HUES48 (cell line): ENCODE data around the gene BANK1.

ENCODE experiments used
- H3K27ac ChIP-seq: one replicate; pipeline ENCODE4 v1.7.0; 2013; ENCODE audit warnings: low read depth, low read length, inconsistent platforms
- H3K27me3 ChIP-seq: 2 replicates; pipeline ENCODE4 v1.6.1; 2013; ENCODE audit warnings: mild to moderate bottlenecking, low read length; ENCODE audit not compliant: control insufficient read depth, insufficient read depth
- H3K36me3 ChIP-seq: 2 replicates; pipeline ENCODE4 v1.6.1; 2013; ENCODE audit warnings: low read length; ENCODE audit not compliant: control insufficient read depth, insufficient read depth
- H3K4me1 ChIP-seq: 2 replicates; pipeline ENCODE4 v1.6.1; 2013; ENCODE audit warnings: mild to moderate bottlenecking, low read length; ENCODE audit not compliant: control insufficient read depth, insufficient read depth
- H3K4me3 ChIP-seq: 2 replicates; pipeline ENCODE4 v1.5.1; 2013; ENCODE audit warnings: mild to moderate bottlenecking, low read depth, low read length
- H3K9ac ChIP-seq: 2 replicates; pipeline ENCODE4 v1.6.1; 2013; ENCODE audit warnings: mild to moderate bottlenecking, low read depth, low read length, moderate library complexity
- H3K9me3 ChIP-seq: 2 replicates; pipeline ENCODE4 v1.6.1; 2013; ENCODE audit warnings: low read length; ENCODE audit not compliant: control insufficient read depth, insufficient read depth

Gene BANK1

DNA sequence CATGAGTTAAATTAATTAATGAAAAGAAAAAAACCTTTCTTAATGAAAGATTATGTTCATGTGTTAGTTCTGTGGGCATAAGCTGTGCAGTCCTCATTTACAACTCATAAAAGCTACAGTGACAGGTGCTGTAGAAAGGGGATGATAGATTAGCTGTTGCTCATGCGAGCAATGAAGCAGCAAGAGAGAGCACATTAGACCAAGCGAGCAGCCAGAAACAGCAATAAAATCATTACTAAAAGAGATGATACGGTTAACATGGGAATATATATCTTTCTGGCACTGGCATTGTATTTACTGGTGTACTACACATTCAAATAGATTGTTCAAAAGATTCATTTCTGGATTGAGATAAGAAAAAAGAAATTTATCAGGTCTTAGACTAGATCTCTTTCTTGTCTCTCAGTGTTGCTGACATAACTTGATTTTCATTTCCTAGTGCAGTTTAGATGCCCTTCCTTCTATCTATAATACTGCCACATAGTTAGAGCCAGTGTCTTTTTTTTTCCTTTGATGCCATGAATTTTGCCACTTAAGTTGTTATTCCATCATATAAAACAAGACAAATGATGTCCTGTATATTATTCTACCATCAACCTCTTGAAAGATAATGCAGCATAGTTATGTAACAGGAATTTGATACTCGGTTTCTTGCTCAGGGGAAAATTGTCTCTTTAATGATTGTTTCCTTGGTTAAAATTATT is 164.6 kb downstream of the BANK1 start:
- H3K9ac ChIP-seq: peak overlapping the region; percentile 28; the same call in 1 of the 2 replicates
- no peaks in the 10 kb centered on the region for H3K36me3 ChIP-seq
- H3K4me3 ChIP-seq: no peak overlapping the region
- no peaks in the 10 kb centered on the region for H3K9me3 ChIP-seq
- peaks cover 29% of the 10 kb centered on the region for H3K4me1 ChIP-seq
- H3K27ac ChIP-seq: no peak overlapping the region
- no peaks in the 10 kb centered on the region for H3K27me3 ChIP-seq

DNA sequence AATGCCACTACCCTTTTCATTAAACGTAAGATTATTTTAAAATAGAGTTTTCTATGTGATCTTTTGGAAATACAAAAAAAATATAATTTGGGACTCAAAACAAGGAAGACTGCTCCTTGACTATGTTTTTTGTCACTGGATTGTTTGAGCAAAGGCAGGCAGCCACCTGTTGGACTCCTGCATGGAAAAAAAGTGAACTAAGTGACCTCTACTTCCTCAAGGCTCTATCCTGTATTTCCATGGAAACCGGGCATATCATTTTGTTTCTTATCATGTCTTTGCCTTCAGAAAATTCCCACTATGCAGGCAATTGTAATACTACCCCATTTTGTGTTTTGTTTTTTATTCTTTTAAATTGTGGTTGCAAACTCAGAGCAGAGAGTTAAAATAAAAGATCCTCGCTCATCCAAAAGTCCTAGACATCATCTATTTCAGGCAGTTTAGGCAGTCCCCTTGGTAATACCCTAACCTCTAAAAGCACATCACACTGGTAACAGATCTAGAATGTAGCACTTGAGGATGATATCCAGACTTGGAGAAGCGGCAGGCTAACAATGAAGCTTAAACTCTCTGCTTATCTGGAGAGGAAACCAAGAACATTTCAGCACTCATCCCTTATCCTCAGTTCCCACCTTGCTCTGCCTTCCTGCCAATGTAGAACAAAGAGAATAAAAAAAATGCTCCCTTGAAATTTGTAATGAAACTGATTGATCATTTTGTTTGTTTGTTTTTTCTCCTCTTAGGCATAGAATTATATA is 165.7 kb downstream of the BANK1 start:
- Histone ChIP-seq H3K9me3 (no peaks in the 10 kb centered on the region), H3K4me3 (no peak overlapping the region), H3K27me3 (no peaks in the 10 kb centered on the region), H3K9ac (no peak overlapping the region), H3K4me1 (peaks cover 18% of the 10 kb centered on the region), H3K36me3 (no peaks in the 10 kb centered on the region), H3K27ac (no peak overlapping the region)

DNA sequence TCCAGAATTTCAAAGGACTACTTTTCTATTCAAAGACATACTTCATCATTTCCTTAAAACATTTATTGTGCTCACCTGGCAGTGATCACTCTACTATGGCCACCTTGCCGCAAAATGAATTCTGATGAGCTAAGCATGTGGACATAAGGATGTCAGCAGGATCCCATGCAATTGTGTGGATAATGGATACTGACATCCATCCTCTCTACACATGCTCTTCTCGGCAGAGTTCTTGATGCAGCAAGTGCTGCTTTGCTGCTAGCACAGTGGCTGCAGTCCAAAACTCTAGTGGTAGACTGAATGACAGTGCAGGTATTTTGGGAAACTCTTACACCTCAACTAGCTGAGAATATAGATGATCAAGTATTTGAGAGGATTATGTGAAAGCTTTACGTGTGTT is 168.0 kb downstream of the BANK1 start:
- Histone ChIP-seq H3K27ac (no peak overlapping the region), H3K9me3 (no peaks in the 10 kb centered on the region), H3K4me1 (peaks cover 12% of the 10 kb centered on the region), H3K9ac (no peak overlapping the region), H3K4me3 (no peak overlapping the region), H3K27me3 (no peaks in the 10 kb centered on the region), H3K36me3 (no peaks in the 10 kb centered on the region)

DNA sequence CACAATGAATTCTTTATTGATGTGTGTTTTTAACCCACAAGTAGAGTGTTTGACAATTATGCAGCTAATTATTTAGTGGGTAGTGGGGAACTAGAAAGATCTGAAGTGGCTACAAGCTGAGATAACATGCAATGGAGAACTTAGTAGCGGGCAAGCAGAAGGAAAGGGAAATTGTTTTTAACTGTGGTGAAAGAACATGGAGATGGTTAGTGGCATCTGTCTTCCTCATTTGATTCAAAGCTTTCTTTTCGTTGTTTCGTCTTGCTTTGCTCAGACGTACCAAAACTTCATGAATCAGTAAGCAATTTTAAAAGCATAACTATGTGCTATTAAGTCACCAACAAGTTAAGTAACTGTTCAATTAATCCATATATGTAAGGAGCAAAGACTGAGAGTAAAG is 169.9 kb downstream of the BANK1 start:
- Histone ChIP-seq H3K27ac (no peak overlapping the region), H3K4me1 (no peaks in the 10 kb centered on the region), H3K36me3 (no peaks in the 10 kb centered on the region), H3K27me3 (no peaks in the 10 kb centered on the region), H3K9me3 (no peaks in the 10 kb centered on the region), H3K9ac (no peak overlapping the region), H3K4me3 (no peak overlapping the region)

DNA sequence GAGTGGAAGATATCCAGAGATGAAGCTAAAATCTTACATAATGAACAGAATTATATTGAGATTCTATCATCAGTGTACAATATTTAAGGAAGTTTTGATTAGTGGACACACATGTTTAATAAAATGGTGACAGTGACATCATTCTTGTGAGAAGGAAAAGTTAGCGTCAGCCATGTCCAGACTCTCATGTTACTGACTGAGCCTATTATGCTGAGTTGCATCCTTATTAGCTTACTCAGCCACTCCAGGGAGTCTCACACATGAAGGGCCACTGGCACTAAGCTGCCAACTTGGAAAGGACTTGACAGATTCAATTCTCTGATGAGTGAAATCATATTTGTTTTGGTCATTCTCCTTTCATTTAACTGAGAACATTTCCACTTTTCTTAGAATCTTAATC is 170.6 kb downstream of the BANK1 start:
- H3K27me3 ChIP-seq: no peaks in the 10 kb centered on the region
- no peak overlapping the region for H3K4me3 ChIP-seq
- H3K36me3 ChIP-seq: no peaks in the 10 kb centered on the region
- H3K27ac ChIP-seq: no peak overlapping the region
- H3K9ac ChIP-seq: no peak overlapping the region
- H3K4me1 ChIP-seq: no peaks in the 10 kb centered on the region
- H3K9me3 ChIP-seq: no peaks in the 10 kb centered on the region

DNA sequence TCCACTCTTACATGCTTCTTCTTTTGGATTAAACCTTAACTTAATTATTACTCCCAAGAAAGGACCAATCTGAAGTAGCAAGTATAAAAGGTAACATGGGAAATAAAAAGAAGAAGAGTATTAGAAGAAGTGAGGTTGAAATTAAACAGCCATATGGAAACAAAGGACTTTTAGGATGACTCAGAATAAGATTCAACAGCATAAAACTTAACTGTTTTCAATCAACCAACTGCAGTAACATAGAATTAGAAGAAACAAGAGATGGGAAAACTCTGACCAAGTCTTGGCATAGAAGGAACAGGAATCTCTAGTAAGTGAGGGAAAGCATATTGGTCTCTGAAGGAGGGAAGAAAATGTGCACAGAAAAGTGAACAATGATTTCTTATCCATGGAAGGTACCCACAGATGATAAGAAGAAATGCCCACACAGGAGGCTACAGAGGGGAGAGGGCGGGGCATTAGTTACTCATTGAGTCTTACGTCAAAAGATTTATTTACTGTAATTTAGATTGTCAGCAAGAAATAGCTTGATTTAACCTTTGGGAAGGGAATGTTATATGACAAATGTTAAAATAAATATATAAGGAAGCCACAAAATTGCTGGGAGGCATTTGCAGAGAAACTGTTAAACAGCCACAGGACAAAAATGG is 177.3 kb downstream of the BANK1 start:
- Histone ChIP-seq H3K9me3 (no peaks in the 10 kb centered on the region), H3K36me3 (no peaks in the 10 kb centered on the region), H3K27ac (no peak overlapping the region), H3K4me1 (peaks cover 9% of the 10 kb centered on the region; the same call in 1 of the 2 replicates), H3K4me3 (no peak overlapping the region), H3K27me3 (no peaks in the 10 kb centered on the region), H3K9ac (no peak overlapping the region)

DNA sequence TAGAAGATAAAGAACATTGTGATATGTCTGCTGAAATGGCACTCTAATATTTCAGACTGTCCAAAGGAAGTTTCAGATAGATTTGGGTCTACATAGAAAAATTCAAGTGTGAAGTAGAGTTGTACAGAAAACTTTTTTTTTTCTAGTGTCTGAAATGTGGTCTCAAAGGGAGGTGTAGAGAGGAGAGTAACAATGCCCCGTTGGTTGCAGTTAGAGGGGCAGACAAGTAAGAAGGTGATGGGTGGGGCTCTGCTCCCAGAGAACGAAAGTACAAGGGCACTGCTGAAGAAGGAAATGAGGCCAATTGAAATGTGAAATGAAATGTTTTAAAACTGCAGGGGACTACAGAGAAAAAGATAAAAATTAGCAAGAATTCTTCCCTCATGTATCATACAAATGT is 177.8 kb downstream of the BANK1 start:
- H3K27ac ChIP-seq: no peak overlapping the region
- no peak overlapping the region for H3K9ac ChIP-seq
- H3K27me3 ChIP-seq: no peaks in the 10 kb centered on the region
- H3K9me3 ChIP-seq: no peaks in the 10 kb centered on the region
- H3K4me3 ChIP-seq: no peak overlapping the region
- H3K4me1 ChIP-seq: peaks cover 9% of the 10 kb centered on the region; the same call in 1 of the 2 replicates
- H3K36me3 ChIP-seq: no peaks in the 10 kb centered on the region

DNA sequence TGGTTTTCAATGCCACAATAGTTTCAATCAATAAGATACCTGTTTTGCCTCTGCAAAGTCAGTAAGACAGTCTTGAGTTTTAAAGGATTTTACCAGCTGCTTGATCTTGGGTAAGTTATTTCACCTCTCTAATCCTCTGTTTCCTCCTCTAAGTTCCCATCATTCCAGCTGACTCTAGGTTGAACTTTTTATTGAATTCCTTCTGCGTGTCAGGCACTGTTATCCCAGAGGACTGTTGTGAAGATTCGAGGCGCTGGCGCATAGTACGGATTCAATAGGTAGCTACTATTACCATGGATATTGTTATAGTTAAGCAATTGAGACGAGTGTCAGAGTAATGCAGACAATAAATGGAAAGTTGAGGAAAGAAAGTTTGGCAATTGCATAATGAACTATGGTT is 179.4 kb downstream of the BANK1 start:
- H3K9ac ChIP-seq: no peak overlapping the region
- H3K4me3 ChIP-seq: no peak overlapping the region
- no peaks in the 10 kb centered on the region for H3K27me3 ChIP-seq
- no peak overlapping the region for H3K27ac ChIP-seq
- no peaks in the 10 kb centered on the region for H3K9me3 ChIP-seq
- H3K36me3 ChIP-seq: no peaks in the 10 kb centered on the region
- peaks cover 9% of the 10 kb centered on the region; the same call in 1 of the 2 replicates for H3K4me1 ChIP-seq

DNA sequence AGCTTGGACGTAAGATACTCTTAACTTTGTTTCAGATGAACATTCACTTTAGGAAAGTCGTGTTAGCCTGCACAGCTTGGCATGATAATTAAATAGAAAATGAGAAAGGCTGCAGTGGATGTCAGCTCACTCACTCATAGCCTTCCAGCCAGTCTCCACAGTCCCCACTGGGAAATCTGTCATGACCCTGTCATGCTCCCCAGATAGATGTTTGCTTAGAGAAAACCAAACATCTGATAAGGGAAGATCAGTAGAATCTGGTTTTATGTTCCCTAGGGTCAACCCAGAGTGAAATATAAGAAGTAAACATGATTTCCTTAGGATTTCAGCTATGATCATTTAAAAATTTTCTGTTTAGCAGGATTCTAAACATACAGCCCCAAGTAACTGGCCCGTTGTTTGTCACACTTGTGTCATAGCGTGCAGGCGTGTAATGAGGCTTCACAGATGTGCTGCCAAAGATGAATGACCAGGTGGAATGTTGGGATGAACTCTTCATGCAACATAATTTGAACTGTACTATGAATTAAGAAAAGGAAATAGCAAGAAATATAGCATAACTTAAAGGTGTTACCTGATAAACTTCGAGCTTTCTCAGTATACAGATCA is 180.1 kb downstream of the BANK1 start:
- Histone ChIP-seq H3K27ac (no peak overlapping the region), H3K9me3 (no peaks in the 10 kb centered on the region)

DNA sequence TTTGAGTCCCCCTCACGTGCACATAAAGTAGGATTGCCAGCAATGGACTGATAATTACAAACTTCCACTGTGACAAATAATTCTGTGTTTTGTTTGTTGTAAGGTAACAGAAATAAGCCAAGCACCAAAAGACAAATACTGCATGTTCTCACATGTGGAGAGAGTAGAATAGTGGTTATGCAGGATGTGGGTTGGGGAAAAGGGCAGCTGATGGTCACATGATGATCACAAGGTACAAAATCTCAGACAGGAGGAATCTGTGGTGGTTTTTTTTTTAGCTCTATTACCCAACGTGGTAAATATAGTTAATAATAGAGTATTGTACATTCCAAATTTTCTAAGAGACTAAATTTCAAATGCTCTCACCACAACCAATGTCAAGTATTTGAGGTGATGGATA is 182.3 kb downstream of the BANK1 start:
- Histone ChIP-seq H3K4me3 (no peak overlapping the region), H3K9me3 (no peaks in the 10 kb centered on the region), H3K4me1 (peaks cover 9% of the 10 kb centered on the region; the same call in 1 of the 2 replicates), H3K36me3 (no peaks in the 10 kb centered on the region), H3K27ac (no peak overlapping the region), H3K27me3 (no peaks in the 10 kb centered on the region), H3K9ac (no peak overlapping the region)

More for the DNA sequence above, 180.1 kb downstream of the BANK1 start:
- no peak overlapping the region for H3K4me3 ChIP-seq
- no peaks in the 10 kb centered on the region for H3K27me3 ChIP-seq
- no peaks in the 10 kb centered on the region for H3K36me3 ChIP-seq
- no peak overlapping the region for H3K9ac ChIP-seq
- H3K4me1 ChIP-seq: peaks cover 9% of the 10 kb centered on the region; the same call in 1 of the 2 replicates
